ENCODE results near the gene DCBLD2.

Gene DCBLD2

GRCh38 chr3:98775459-98776139 is 125.9 kb downstream of the DCBLD2 start:
- Histone ChIP-seq H3K4me1 (ENCODE audit: control insufficient read depth, insufficient read depth, low read length) (peaks cover 34% of the 10 kb centered on the region), H3K9ac (ENCODE audit: low read depth, low read length) (no peak overlapping the region), H3K4me2 (ENCODE audit: low read length) (no peak overlapping the region), H3K4me3 (ENCODE audit: low read length) (no peak overlapping the region), H3K36me3 (ENCODE audit: insufficient read depth, low read length) (no peaks in the 10 kb centered on the region), H3K9me3 (replicated peaks; ENCODE audit: low read length) (no peaks in the 10 kb centered on the region), H3K27me3 (ENCODE audit: control insufficient read depth, insufficient read depth, low read length) (no peaks in the 10 kb centered on the region)

- H3K27me3 ChIP-seq (ENCODE audit: control insufficient read depth, insufficient read depth, low read length) = no peaks in the 10 kb centered on the region
- H3K9me3 ChIP-seq (replicated peaks; ENCODE audit: low read length) = no peaks in the 10 kb centered on the region
- no peak overlapping the region for H3K4me3 ChIP-seq (ENCODE audit: low read length)
- no peak overlapping the region for H3K9ac ChIP-seq (ENCODE audit: low read depth, low read length)
- no peak overlapping the region for H3K4me2 ChIP-seq (ENCODE audit: low read length)
- H3K4me1 ChIP-seq (ENCODE audit: control insufficient read depth, insufficient read depth, low read length) = peaks cover under 1% of the 10 kb centered on the region
- H3K36me3 ChIP-seq (ENCODE audit: insufficient read depth, low read length) = no peaks in the 10 kb centered on the region
These were observed 129.5 kb downstream of the DCBLD2 start for GRCh38 chr3:98772022-98772421.

- no peak overlapping the region for H3K4me3 ChIP-seq (ENCODE audit: low read length)
- H3K9ac ChIP-seq (ENCODE audit: low read depth, low read length) = no peak overlapping the region
- no peaks in the 10 kb centered on the region for H3K4me1 ChIP-seq (ENCODE audit: control insufficient read depth, insufficient read depth, low read length)
- no peaks in the 10 kb centered on the region for H3K27me3 ChIP-seq (ENCODE audit: control insufficient read depth, insufficient read depth, low read length)
- no peaks in the 10 kb centered on the region for H3K36me3 ChIP-seq (ENCODE audit: insufficient read depth, low read length)
- H3K4me2 ChIP-seq (ENCODE audit: low read length) = no peak overlapping the region
- H3K9me3 ChIP-seq (replicated peaks; ENCODE audit: low read length) = no peaks in the 10 kb centered on the region
These were observed 131.0 kb downstream of the DCBLD2 start for GRCh38 chr3:98770261-98771039.

GRCh38 chr3:98769448-98769847 is 132.0 kb downstream of the DCBLD2 start:
- H3K36me3 ChIP-seq (ENCODE audit: insufficient read depth, low read length) = no peaks in the 10 kb centered on the region
- no peak overlapping the region for H3K4me3 ChIP-seq (ENCODE audit: low read length)
- no peak overlapping the region for H3K9ac ChIP-seq (ENCODE audit: low read depth, low read length)
- H3K4me1 ChIP-seq (ENCODE audit: control insufficient read depth, insufficient read depth, low read length) = no peaks in the 10 kb centered on the region
- H3K9me3 ChIP-seq (replicated peaks; ENCODE audit: low read length) = no peaks in the 10 kb centered on the region
- no peaks in the 10 kb centered on the region for H3K27me3 ChIP-seq (ENCODE audit: control insufficient read depth, insufficient read depth, low read length)
- no peak overlapping the region for H3K4me2 ChIP-seq (ENCODE audit: low read length)

- Histone ChIP-seq H3K9ac (ENCODE audit: low read depth, low read length) (no peak overlapping the region), H3K4me3 (ENCODE audit: low read length) (no peak overlapping the region), H3K4me1 (ENCODE audit: control insufficient read depth, insufficient read depth, low read length) (no peaks in the 10 kb centered on the region), H3K9me3 (replicated peaks; ENCODE audit: low read length) (no peaks in the 10 kb centered on the region), H3K36me3 (ENCODE audit: insufficient read depth, low read length) (no peaks in the 10 kb centered on the region), H3K27me3 (ENCODE audit: control insufficient read depth, insufficient read depth, low read length) (no peaks in the 10 kb centered on the region), H3K4me2 (ENCODE audit: low read length) (no peak overlapping the region)
These were observed 132.5 kb downstream of the DCBLD2 start for GRCh38 chr3:98768961-98769360.

GRCh38 chr3:98766924-98767323 is 134.6 kb downstream of the DCBLD2 start:
- Histone ChIP-seq H3K27me3 (ENCODE audit: control insufficient read depth, insufficient read depth, low read length) (no peaks in the 10 kb centered on the region), H3K36me3 (ENCODE audit: insufficient read depth, low read length) (no peaks in the 10 kb centered on the region), H3K4me3 (ENCODE audit: low read length) (no peak overlapping the region), H3K9ac (ENCODE audit: low read depth, low read length) (no peak overlapping the region), H3K9me3 (replicated peaks; ENCODE audit: low read length) (no peaks in the 10 kb centered on the region), H3K4me2 (ENCODE audit: low read length) (no peak overlapping the region), H3K4me1 (ENCODE audit: control insufficient read depth, insufficient read depth, low read length) (no peaks in the 10 kb centered on the region)

GRCh38 chr3:98765721-98766120 is 135.8 kb downstream of the DCBLD2 start:
- no peak overlapping the region for H3K4me2 ChIP-seq (ENCODE audit: low read length)
- no peak overlapping the region for H3K9ac ChIP-seq (ENCODE audit: low read depth, low read length)
- H3K4me1 ChIP-seq (ENCODE audit: control insufficient read depth, insufficient read depth, low read length) = no peaks in the 10 kb centered on the region
- H3K9me3 ChIP-seq (replicated peaks; ENCODE audit: low read length) = no peaks in the 10 kb centered on the region
- H3K4me3 ChIP-seq (ENCODE audit: low read length) = no peak overlapping the region
- no peaks in the 10 kb centered on the region for H3K36me3 ChIP-seq (ENCODE audit: insufficient read depth, low read length)
- no peaks in the 10 kb centered on the region for H3K27me3 ChIP-seq (ENCODE audit: control insufficient read depth, insufficient read depth, low read length)

GRCh38 chr3:98764472-98764884 is 137.0 kb downstream of the DCBLD2 start:
- no peak overlapping the region for H3K9ac ChIP-seq (ENCODE audit: low read depth, low read length)

GRCh38 chr3:98763819-98764418 is 137.6 kb downstream of the DCBLD2 start:
- Histone ChIP-seq H3K9me3 (replicated peaks; ENCODE audit: low read length) (no peaks in the 10 kb centered on the region), H3K4me1 (ENCODE audit: control insufficient read depth, insufficient read depth, low read length) (no peaks in the 10 kb centered on the region), H3K4me3 (ENCODE audit: low read length) (no peak overlapping the region), H3K36me3 (ENCODE audit: insufficient read depth, low read length) (no peaks in the 10 kb centered on the region), H3K9ac (ENCODE audit: low read depth, low read length) (no peak overlapping the region), H3K27me3 (ENCODE audit: control insufficient read depth, insufficient read depth, low read length) (no peaks in the 10 kb centered on the region), H3K4me2 (ENCODE audit: low read length) (no peak overlapping the region)

More at GRCh38 chr3:98764472-98764884, 137.0 kb downstream of the DCBLD2 start:
- Histone ChIP-seq H3K36me3 (ENCODE audit: insufficient read depth, low read length) (no peaks in the 10 kb centered on the region), H3K9me3 (replicated peaks; ENCODE audit: low read length) (no peaks in the 10 kb centered on the region), H3K4me3 (ENCODE audit: low read length) (no peak overlapping the region), H3K4me2 (ENCODE audit: low read length) (no peak overlapping the region), H3K27me3 (ENCODE audit: control insufficient read depth, insufficient read depth, low read length) (no peaks in the 10 kb centered on the region), H3K4me1 (ENCODE audit: control insufficient read depth, insufficient read depth, low read length) (no peaks in the 10 kb centered on the region)

- Histone ChIP-seq H3K4me1 (ENCODE audit: control insufficient read depth, insufficient read depth, low read length) (no peaks in the 10 kb centered on the region), H3K36me3 (ENCODE audit: insufficient read depth, low read length) (no peaks in the 10 kb centered on the region), H3K4me2 (ENCODE audit: low read length) (no peak within 1 kb of the TSS), H3K27me3 (ENCODE audit: control insufficient read depth, insufficient read depth, low read length) (no peaks in the 10 kb centered on the region), H3K4me3 (ENCODE audit: low read length) (no peak within 1 kb of the TSS), H3K9ac (ENCODE audit: low read depth, low read length) (no peak within 1 kb of the TSS), H3K9me3 (replicated peaks; ENCODE audit: low read length) (no peaks in the 10 kb centered on the region)
These were observed 138.4 kb downstream of the DCBLD2 start, which contains the start of gene ST3GAL6 for GRCh38 chr3:98763076-98763475. TSS of gene ST3GAL6 (plus strand) at chr3:98763340. CDS start at chr3:98768441, 5,101 bp downstream.

- Histone ChIP-seq H3K4me1 (ENCODE audit: control insufficient read depth, insufficient read depth, low read length) (no peaks in the 10 kb centered on the region), H3K4me3 (ENCODE audit: low read length) (no peak overlapping the region), H3K9ac (ENCODE audit: low read depth, low read length) (no peak overlapping the region), H3K9me3 (replicated peaks; ENCODE audit: low read length) (no peaks in the 10 kb centered on the region), H3K36me3 (ENCODE audit: insufficient read depth, low read length) (no peaks in the 10 kb centered on the region), H3K27me3 (ENCODE audit: control insufficient read depth, insufficient read depth, low read length) (no peaks in the 10 kb centered on the region), H3K4me2 (ENCODE audit: low read length) (no peak overlapping the region)
These were observed 139.8 kb downstream of the DCBLD2 start for GRCh38 chr3:98761643-98762229.

Data from skeletal muscle satellite cell (primary cell).